AG08396 (cell line): ENCODE measurements around the gene MUC20.
"Not testable (repeated sequence)": the region's sequence is repeated elsewhere in the genome, so short reads cannot be mapped to it uniquely, and the experiment has no call there.

Experiments used
- DNase-seq: peaks from one replicate; pipeline ENCODE4 v3.0.0; 2012; ENCODE audit warnings: low spot score, mixed read lengths

MUC20 gene

DNA sequence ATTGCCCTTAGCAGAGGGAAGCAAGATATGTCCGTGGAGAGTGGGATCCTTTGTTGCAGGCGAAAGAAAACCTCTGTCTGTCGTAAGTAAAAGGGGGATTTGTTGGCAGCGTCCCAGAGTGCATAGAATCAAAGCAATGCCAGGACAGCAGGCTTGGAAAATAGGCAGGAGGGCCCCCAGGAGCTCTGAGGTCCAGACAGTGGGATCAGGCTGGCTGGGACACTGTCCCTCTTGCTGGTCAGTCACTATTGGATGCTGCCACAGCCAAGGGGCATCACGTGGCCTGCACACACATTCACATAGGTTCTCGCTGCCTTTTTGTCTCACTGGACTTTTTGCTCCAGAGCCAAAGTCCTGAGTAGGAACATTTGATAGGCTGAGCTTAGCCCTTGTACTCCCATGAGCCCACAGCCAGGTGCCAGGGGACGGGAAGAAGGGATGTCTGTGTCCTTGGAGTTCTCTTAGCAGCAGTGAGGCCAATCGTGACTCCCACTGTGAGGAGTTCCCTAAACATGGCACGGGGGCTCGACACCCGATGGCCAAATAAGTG, 10.7 kb downstream of the MUC20 start:
- no peak for DNase-seq

DNA sequence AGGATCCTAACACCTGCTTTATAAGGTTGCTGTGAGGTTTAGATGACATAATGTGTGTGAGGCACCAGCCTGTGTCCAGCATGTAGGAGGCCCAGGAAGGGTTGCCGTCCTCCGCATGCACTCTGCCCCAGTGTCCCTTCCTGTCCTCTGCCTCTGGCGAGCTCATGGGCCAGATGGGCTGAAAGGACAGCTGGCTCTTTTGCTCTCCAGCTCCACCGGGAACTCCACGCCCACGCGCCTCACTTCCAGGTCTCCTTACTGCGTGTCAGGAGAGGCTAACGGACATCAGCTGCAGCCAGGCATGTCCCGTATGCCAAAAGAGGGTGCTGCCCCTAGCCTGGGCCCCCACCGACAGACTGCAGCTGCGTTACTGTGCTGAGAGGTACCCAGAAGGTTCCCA, 12.2 kb downstream of the MUC20 start:
- no peak for DNase-seq

DNA sequence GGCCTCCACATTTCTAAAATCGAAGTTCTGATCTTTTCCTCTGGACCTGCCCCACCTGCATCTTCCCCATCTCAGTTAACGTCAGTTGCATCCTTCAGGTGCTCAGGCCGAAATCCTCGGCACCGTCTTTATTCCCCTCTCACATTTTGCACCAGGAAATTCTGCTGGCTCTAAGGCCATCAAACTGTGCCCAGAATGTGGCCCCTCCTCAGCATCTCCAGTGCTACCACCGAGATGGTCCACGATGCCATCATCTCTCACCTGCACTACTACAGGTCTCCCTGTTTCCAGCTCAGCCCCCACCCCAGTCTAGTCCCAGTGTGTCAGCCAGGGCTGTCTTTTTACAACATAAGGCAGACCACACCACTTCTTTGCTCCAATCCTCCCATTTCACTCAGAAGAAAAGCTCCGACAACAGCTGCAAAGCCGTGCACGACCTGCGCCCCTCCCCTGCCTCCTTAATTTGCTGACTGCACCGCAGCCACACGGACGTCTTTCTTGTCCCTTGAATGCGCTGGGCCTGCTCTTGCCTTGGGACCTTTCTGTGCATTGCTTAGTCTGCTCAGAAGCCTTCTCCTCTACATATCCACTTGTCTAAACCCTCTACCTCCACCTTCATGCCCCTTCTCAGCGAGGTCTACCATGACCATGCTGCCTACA, 14.4 kb downstream of the MUC20 start:
- DNase-seq, result no peak

DNA sequence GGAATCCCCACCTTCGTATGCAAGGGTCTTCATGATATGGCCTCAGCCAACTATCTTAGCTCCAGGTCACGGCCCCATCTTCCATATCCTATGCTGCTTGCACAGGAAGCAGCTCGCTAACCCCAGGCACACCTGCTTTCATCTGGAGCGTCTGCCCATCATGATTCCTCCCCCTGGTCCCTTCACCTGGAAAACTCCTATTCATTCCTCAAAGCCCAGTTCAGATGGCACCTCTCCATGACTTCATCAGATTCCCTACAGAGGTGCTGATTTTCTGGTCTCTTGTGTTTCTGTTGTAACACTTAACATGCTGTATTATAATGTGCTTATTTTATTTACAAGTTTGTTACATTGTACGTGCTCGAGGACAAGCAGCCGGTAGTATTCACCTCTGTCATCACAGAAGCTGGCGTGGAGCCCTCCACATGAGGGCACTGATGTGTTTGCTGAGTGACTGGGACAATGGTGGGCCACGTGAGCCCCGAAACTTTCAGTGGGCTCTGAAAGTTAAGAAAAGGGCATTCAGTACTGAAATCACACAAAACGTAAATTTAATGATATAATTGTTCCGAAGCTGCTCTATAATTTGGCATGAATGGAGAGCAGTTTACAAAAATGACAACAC, 16.2 kb downstream of the MUC20 start:
- DNase-seq, result no peak

DNA sequence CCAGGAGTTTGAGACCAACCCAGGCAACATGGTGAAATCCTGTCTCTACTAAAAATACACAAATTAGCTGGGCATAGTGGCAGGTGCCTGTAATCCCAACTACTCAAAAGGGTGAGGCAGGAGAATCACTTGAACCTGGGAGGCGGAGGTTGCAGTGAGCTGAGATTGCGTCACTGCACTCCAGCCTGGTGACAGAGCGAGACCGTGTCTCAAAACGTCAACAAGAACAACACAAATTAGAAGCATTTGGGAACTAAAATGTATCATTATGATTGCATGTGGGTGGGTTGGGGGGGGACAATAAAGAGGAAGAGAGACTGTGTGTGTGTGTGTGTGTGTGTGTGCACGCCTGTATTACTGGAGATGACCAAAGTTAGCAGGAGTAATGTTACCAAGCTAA, 17.0 kb downstream of the MUC20 start:
- DNase-seq, result not testable (repeated sequence)

DNA sequence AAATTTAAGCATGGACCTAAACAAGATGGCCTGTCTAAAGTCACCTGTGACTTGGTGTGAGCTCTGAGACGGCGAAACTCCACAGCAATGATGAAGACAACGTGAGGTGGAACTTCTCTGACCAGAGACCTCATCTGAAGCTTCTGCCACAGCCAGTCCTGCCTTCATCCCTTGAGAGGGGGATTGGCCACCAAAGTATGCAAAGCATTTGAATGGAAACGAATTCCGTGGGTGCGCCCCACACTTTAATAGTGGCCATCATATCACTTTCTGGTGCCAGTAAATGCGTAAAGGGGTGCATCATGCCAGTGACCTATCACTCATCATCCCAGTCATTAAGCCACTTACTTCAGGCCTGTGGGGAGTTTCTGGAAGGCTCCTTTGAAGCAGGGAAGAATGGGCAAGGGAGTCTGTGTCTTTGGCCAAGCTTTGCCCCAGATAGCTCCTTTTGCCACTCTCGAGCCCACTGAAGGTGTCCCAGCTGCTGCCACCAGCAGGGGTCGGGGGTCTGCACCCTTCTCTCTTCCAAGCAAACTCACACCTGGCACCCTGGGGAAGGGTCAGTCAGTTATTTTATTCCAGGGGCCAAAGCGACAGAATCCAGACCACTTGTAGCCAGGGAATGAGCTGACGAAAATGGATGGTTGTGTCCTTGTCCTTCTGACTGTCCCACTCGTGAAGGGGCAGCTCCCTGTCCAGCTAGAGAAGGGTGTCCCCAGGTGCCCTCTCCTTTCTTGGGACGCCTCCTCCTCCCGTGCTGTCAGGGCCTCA, 17.7 kb downstream of the MUC20 start:
- no peak for DNase-seq

DNA sequence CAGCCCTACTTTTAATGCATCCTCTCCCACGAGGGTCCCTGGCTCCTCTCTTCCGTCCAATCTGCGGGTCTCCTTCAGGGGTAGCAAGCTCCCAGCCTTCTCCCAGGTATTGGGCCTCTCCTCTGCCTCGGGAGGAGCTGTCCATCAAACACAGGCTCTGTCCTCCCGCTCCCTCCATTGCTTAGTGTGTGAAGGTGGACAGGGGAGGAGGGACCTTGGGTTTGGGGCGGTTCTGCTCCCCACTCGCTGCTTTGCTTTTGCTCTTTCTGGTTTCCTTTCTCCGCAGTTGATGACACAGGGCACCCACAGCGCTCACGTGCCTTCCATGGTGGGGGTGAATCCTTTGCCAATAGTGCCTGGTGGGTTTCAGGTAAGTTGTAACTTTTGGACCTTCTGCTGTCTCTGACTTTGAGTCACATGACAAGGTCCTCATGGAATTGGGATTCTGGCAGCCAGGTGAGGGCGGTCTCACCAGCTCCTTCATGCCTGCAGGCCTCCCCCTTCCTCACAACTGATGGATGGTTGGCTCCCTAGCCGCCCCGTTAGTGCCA, 18.9 kb downstream of the MUC20 start:
- DNase-seq, result no peak

DNA sequence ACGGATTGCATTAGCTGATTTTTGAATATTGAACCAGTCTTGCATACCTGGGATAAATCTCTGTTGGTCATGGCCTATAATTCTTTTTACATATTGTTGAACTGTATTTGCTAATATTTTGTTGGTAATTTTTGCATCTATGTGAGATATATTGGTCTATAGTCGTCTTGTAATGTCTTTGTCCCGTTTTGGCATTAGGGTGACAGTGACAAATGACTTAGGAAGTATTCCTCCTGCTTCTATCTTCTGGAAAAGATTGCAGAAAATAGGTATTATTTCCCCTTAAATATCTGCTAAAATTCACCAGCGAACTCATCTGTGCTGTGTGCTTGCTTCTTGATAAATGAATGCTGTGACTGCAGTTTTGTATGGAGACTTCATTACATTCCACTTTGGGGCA, 23.7 kb downstream of the MUC20 start:
- DNase-seq, result no peak

DNA sequence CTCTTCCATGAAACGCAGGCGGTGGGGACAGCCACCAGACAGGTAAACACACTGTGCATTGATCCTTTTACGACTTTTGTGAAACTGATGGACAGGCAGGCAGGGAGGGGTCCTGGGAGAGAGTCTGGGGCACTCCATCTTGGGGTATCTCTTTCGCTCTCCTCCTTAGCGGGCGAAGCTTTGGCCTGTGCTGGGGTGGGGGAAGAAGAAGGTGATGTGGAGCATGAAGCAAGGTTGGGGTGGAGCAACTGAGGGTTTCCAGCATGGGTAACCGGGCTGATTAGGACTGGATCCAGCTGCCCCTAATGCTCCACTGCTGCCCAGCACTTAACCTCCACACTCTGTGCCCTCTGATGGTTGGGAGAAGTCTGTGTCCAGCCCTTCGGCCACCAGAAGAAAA, 25.6 kb downstream of the MUC20 start:
- no peak for DNase-seq

DNA sequence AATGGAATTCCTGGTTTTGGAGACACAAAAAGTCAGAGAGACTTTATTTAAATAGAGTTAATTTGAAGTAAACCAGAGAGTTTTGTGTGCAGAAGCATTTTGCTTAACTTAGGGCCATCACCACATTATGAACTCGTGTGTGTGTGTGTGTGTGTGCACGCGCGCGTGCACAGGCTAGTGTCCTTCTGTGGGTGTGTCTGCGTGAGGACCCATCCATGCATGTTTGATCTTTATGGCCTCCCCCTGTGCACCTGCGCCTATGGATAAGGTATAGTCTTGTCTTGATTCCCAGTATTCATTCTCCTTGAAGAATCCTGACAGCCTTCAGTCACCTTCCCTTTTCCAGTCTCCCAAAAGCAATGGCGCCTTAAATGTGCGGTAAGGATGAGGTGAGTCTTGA, 26.0 kb downstream of the MUC20 start:
- peak; percentile 22 for DNase-seq

DNA sequence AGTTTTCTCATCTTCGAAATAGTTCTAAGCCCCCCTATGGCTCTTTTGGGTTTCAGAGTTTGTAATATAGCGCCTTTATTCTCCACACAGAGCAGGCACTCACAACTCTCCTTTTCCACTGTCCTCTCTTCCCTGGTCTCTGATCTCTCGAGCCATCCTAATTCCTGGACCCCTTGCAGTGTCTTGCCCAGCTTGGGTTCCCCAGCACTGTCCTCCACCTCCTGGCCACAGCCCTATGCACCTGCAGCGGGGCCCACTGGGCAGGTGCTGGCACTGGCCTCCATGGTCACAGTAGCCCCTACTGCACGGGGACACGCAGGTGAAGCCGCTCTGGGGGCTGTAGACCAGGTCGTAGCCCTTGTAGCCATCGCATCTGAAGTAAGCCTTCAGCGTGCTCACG, 27.9 kb downstream of the MUC20 start:
- peak; percentile 14 for DNase-seq

DNA sequence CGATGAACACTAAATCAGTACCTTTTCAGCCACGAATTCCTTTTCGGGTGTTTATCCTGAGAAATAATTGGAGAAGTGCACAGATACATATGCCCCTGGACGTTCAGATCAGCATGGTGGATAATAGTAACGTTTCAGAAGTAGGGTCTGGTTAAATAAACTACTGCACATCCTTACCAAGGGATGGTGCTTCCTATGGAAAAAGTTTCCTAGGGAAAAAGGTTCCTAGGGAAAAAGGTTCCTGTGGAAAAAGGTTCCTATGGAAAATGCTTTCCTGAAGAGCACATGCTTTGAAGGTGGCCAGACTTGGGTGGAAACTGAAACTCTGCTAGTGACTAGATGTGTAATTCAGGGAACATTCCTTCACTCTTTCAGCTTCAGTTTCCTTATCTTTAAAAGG, 28.3 kb downstream of the MUC20 start:
- not testable (repeated sequence) for DNase-seq

DNA sequence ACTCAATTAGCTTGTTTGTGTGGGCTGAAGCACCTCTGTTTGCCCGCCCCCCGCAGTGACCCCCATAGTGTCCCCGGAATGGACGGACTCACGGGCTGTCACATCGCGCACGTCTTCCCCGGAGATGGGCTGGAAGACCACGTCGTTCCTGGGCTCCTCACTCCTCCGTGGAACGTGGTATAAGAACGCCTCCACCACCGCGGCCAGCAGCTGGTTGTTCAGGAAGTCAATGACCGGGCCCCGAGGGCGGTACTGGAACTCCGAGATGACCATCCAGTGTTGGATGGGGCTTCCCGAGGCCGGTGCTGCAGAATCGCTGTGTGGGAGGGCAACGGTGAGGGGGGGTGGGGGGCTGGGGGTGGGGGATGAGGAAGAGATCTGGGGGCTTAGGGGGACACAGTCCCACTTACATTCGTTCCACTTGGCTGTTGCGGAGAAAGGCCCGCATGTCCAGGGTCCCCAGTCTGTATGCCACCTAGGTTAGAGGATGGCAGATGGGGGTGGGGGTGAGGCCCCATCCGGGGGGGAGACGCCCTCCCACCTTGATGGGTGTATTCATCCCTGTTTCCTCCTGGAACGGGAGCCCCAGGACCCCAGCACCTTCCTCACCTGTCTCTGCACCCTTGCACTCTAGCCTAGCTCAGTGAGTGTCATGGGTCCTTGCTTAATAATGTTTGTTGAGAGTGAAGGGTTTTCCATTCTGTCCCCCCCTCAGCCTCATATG, 30.2 kb downstream of the MUC20 start:
- DNase-seq, result peak; percentile 4

DNA sequence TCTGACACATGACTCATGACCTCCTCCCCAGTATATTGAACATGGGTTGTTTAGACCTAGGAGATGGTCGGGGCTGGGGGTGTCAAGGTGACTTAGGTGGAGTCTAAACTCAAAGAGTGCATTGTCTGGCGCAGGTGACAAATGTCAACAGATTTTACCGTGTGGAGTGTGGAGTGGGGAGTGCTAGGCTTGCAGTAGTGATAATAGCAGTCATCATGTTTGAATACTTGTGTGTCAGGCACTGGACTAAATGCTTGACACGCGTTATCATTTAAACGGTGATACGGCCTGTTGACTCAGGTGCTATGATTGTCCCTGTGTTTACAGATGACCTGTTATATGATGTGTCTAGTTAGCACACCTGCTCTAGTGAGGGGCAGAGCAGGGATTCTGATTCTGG, 30.8 kb downstream of the MUC20 start:
- DNase-seq, result no peak

DNA sequence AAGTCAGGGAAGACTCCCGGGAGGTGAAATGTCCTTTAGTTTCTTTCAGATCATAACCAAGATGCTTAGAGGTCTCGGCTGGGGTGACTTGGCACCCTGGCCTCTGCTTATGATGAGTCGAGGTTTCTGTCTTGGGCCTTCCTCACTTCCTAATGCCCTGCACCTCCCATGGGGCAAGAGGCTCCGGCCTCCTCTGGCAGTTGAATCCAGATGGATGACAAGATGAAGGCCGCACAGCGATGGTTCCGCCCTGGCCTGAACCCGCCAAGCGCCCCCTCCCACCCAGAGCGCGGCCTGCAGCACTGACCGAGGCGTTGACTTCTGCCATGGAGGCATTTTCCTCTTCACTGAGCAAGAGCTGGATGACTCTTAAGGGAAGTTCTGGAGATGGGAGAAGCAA, 31.3 kb downstream of the MUC20 start:
- DNase-seq, result peak; percentile 12

DNA sequence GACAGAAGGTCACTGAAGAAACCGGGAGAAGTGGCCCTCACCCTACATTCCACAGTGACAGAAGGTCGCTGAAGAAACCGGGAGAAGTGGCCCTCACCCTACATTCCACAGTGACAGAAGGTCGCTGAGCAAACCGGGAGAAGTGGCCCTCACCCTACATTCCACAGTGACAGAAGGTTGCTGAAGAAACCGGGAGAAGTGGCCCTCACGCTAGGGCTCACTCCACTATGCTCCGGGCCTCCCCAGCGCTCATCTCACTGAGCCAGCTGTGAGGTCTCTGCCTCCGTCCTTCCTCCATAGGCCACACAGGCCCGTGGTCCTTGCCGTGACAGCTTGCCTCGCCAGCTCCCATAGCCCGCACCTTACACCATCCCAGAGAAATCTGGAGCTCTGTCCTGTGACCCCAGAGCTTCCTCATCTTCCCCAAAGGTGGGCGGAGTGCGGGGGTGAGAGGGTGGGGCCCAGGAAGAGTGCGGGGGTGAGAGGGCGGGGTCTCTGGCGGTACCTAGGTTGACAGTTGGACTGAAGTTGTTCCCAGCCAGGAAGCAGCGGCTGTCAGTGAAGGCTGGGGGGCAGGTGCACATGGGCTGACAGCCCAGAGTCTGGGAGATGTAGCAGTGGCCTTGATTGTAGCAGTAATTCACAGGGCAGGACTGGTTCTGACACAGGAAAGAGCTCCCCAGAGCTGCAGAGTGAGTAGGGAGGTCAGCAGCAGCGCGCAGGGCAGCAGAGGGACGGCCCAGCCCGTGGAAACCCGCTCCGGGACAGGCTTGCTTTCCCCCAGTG, 32.0 kb downstream of the MUC20 start:
- peak; percentile 5 for DNase-seq

DNA sequence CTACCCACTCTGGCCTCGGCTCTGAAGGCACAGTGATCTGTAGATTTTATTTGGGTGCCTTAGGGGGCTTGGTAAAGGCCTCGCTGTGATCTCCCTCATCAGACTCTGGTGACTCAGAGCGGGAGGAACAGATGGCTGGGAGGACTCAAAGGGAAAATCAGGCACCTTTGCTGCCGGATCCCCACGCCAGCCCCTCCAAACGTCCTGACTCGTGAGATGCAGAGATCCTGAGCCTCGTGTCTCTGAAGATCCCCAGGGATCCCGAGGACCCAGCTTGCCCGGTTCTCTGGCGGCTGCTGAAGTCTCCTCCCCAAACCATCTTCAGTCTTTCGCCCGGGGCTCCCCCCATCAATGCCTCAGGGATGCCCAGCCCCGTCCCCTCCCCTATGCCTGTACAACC, 32.8 kb downstream of the MUC20 start:
- no peak for DNase-seq

DNA sequence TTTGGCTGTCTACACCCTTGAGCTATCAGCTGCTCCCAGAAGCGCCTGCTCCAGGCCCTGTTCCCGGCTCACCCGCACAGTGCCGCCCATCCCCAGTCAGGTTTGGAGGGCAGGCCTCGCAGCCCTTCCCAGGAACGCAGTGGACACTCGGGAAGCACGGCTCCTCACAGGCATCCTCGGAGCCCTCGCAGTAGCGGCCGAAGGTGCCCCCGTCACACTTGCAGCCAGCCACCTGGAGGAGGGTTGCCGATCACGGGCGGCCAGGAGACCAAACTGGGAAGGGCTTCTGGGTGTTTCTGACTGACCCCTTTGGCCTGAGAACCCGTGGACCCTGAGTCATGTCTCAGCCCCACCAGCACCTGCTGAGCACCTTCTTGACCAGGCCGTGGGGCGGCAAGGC, 33.4 kb downstream of the MUC20 start:
- DNase-seq, result no peak

DNA sequence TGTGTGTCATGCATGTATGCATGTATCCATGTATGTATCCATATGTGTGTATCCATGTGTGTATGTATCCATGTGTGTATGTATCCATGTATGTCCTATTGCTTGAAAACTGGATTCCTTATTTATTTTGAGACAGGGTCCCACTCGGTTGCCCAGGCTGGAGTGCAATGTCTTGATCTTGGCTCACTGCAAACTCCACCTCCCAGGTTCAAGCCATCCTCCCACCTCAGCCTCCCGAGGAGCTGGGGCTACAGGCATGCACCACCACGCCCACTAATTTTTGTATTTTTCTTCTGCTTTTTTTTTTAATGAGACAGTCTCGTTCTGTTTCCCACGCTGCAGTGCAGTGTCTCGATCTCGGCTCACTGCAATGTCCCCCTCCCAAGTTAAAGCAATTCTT, 34.1 kb downstream of the MUC20 start:
- no peak for DNase-seq

DNA sequence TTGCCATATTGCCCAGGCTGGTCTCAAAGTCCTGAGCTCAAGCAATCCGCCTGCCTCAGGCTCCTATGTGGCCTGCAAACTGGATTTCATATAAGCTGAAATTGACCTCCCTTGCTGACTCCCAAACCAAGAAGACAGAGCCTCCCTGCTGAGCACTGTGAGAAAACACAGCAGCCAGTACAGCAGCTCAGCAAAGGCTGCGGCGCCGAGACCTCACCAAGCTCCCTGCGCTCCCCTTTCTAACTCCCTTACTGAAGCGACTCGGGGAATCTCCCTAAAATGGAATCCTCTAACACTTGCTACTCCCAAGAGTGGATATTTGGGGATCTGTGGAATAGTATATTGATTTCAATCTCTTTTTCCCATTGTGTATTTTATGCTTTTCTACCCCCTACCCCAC, 34.6 kb downstream of the MUC20 start:
- no peak for DNase-seq
